ENCODE results near the gene KRTAP4-12.
"Not testable (repeated sequence)": the region's sequence is repeated elsewhere in the genome, so short reads cannot be mapped to it uniquely, and the experiment has no call there.

Gene KRTAP4-12

DNA sequence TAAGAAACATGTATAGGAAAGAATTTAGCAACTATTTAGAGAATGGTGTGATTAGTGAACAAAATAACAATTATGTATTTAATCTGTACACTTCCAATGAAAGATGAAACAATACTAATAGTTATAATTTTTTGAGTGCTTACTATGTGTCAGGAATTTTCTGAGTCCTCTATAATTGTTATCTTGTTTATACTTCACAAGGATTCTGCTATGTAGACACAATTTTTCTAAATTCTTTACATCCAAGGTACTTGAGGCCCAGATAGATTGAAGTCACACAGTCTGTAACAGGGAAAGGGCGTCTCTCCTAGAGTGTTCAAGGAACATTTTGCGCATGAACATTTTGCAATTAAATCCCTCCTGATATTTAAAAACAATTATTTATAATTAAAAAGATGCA is 1.1 kb upstream of the KRTAP4-12 start:
- no peak for DNase-seq (ENCODE audit: low read depth)

- DNase-seq (ENCODE audit: low read depth), result not testable (repeated sequence)
Observed at GRCh38 chr17:41123292-41123990, 541 bp downstream of the KRTAP4-12 start.

GRCh38 chr17:41121742-41122141 is 2.2 kb downstream of the KRTAP4-12 start:
- DNase-seq (ENCODE audit: low read depth), result no peak

- DNase-seq (ENCODE audit: low read depth), result not testable (repeated sequence)
Observed at GRCh38 chr17:41119696-41120690, 4.0 kb downstream of the KRTAP4-12 start.

DNA sequence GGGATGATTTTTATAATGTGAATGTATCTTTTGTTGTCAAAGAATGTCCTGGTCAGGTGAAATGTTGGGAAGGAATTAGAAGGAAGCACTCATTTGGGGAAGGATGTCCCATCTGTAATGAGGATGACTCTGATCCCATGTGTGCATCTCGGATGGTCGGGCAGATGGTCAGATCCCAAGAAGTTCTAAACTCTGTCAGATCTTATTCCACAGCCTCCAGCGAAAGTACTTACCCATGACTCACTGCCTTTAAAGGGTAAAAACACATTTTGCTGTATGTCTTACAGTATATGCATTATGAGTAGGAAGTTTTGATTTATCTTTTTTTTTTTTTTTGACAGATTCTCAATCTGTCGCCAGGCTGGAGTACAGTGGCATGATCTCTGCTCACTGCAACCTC is 5.3 kb downstream of the KRTAP4-12 start:
- DNase-seq (ENCODE audit: low read depth), result no peak

DNA sequence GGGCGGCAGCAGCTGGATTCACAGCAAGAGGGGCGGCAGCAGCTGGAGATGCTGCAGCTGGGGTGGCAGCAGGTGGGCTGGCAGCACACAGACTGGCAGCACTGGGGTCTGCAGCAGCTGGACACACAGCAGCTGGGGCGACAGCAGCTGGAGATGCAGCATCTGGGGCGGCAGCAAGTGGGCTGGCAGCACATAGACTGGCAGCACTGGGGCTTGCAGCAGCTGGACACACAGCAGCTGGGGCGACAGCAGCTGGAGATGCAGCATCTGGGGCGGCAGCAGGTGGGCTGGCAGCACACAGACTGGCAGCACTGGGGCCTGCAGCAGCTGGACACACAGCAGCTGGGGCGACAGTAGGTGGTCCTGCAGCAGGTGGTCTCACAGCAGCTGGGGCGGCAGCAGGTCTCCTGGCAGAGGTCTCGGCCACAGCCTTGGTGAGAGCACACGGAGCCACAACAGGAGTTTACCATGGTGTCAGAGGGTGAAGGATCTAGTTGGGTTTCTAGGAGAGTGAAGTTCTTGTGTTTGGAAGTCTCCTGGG is 6.1 kb downstream of the KRTAP4-12 start, which contains the start of gene KRTAP4-11:
KRTAP4-11 (minus strand) TSS at position 528 of the 541 bp plus-strand sequence; CDS start at position 470, 58 bp downstream.
- DNase-seq (ENCODE audit: low read depth), result not testable (repeated sequence)

DNA sequence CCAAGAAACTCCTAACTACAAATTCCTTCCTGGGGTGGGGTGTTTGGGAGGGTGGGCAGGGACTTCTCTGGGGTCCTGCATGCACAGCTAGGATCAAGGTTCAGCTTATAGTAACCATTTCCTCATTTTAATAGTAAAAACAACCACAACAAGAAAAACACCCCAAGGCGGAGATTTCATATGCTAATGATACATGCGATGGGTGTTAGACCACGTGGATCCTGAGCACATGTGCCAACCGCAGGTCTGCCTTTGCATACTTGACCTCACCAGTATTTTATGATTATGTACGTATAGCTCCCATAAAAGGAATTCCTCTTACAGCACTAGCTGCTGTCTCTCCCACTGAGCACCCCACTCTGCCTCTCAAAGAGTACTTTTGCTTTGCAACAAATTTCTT is 7.7 kb downstream of the KRTAP4-12 start:
- no peak for DNase-seq (ENCODE audit: low read depth)

- DNase-seq (ENCODE audit: low read depth), result no peak
Observed at GRCh38 chr17:41111151-41111885, 12.7 kb downstream of the KRTAP4-12 start.

GRCh38 chr17:41108728-41109386 is 15.1 kb downstream of the KRTAP4-12 start:
- DNase-seq (ENCODE audit: low read depth), result not testable (repeated sequence)

GRCh38 chr17:41107941-41108450 is 16.0 kb downstream of the KRTAP4-12 start:
- DNase-seq (ENCODE audit: low read depth), result no peak

DNA sequence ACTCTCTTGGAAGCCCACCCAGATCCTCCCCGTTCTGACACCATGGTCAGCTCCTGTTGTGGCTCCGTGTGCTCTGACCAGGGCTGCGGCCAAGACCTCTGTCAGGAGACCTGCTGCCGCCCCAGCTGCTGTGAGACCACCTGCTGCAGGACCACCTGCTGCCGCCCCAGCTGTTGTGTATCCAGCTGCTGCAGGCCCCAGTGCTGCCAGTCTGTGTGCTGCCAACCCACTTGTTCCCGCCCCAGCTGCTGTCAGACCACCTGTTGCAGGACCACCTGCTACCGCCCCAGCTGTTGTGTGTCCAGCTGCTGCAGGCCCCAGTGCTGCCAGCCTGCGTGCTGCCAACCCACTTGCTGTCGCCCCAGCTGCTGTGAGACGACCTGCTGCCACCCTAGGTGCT is 18.6 kb downstream of the KRTAP4-12 start, which contains the start of gene KRTAP4-9:
KRTAP4-9 (plus strand) TSS at position 43 of the 400 bp plus-strand sequence; CDS start at position 43, 0 bp downstream.
- not testable (repeated sequence) for DNase-seq (ENCODE audit: low read depth)

GRCh38 chr17:41104386-41105038 is 19.5 kb downstream of the KRTAP4-12 start:
- not testable (repeated sequence) for DNase-seq (ENCODE audit: low read depth)

GRCh38 chr17:41103896-41104295 is 20.1 kb downstream of the KRTAP4-12 start:
- DNase-seq (ENCODE audit: low read depth), result no peak

DNA sequence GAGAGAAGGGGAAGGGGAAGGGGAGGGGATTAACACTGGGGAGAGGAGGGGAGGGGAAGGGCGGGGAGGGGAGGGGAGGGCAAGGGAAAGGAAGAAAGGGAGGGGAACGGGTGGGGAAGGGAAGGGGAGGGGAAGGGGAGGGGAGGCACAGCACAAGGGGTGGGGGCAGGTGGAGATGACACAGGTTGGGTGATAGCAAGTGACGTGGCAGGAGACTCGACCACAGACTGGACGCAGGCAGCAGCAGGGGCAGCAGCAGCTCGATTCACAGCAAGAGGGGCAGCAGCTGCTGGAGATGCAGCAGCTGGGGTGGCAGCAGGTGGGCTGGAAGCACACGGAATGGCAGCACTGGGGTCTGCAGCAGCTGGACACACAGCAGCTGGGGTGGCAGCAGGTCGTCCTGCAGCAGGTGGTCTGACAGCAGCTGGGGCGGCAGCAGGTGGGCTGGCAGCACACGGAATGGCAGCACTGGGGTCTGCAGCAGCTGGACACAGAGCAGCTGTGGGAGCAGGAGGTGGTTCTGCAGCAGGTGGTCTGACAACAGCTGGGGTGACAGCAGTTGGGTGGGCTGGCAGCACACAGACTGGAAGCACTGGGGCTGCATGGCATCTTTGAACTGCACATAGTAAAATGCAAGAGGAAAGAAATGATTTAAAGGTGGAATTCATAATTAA is 22.3 kb downstream of the KRTAP4-12 start, which contains the start of gene KRTAP4-16:
KRTAP4-16 (minus strand) TSS at position 624 of the 674 bp plus-strand sequence; CDS start at position 624, 0 bp downstream.
- no peak for DNase-seq (ENCODE audit: low read depth)

DNA sequence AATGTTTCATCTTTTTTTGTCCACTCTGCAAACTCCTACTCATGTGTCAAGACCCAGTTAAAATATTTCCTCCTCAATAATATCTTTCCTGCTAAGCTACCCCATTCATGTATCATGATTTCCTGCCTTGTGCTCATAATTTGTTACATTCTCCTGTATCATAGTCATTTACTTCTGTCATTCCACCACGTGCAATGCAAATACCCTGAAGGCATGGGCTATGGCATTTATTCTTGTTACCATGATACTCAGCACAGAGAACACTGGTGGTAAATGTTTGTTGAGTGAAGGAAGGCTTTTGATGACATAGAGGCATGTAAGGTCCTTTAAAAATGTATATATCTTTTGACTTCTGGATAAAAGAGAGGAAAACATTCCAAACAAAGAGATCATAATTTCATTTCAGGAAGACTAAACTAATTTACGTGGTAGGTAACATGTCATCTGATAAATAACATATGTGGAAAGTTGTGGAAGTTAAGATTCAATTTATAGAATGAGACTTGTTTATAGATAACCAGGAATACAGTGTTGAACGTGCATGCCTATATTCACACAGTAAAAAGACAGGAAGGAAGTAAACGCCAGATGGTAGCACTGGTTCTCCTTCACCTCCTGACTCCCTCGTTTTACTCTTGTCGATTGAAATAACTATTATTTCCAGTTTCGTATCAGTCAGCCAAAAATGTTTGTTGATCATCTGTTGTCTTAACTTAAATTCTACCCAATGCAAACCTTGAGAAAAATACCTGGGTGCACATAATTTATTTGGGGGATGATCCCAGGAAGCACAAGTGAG is 24.1 kb downstream of the KRTAP4-12 start:
- DNase-seq (ENCODE audit: low read depth), result not testable (repeated sequence)

GRCh38 chr17:41098481-41098880 is 25.5 kb downstream of the KRTAP4-12 start:
- DNase-seq (ENCODE audit: low read depth), result no peak

GRCh38 chr17:41098042-41098441 is 25.9 kb downstream of the KRTAP4-12 start, which contains the start of gene KRTAP4-8:
KRTAP4-8 (minus strand) TSS chr17:41098142; CDS start chr17:41098084, 58 bp downstream.
- DNase-seq (ENCODE audit: low read depth), result no peak

DNA sequence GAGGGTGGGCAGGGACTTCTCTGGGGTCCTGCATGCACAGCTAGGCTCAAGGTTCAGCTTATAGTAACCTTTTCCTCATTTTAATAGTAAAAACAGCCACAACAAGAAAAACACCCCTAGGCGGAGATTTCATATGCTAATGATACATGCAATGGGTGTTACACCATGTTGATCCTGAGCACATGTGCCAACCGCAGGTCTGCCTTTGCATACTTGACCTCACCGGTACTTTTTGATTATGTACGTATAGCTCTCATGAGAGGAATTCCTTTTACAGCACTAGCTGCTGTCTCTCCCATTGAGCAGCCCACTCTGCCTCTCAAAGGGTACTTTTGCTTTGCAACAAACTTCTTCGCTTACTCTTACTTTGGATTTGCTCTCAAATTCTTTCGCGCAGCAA is 27.9 kb downstream of the KRTAP4-12 start:
- DNase-seq (ENCODE audit: low read depth), result no peak

Data from activated T-cell treated with anti-CD3 and anti-CD28 coated beads for 24 hours (primary cell).